Coronary artery (tissue), 2 donors: Measurements from ENCODE around the gene ITPK1.

Source experiments
- DNase-seq: peaks from one replicate; pipeline ENCODE4 v3.0.0-alpha.2; 2017; ENCODE audit warnings: low spot score
- H3K27ac ChIP-seq, 2 donors: fragments of 200-600 bp; sonication (generic); one replicate each; pipeline ENCODE4 v1.5.1; 2016 to 2019
- H3K4me3 ChIP-seq: fragments of 200-600 bp; sonication (generic); 2 replicates; pipeline ENCODE4 v1.5.1; 2016; ENCODE audit warnings: mild to moderate bottlenecking, moderate library complexity
- CTCF ChIP-seq: fragments of 200-600 bp; sonication (generic); IDR thresholded peaks from one replicate; pipeline ENCODE4 v1.5.1; 2019; ENCODE audit warnings: antibody characterized with exemption

The ITPK1 gene

GRCh38 chr14:92928258-92928629 lies 187.5 kb downstream of the ITPK1 start:
- Histone ChIP-seq H3K27ac (no peak overlapping the region), H3K4me3 (no peak overlapping the region)
- DNase-seq, result no peak
- TF ChIP-seq CTCF, result no peak

GRCh38 chr14:92927349-92928257 lies 188.1 kb downstream of the ITPK1 start:
- no peak overlapping the region for H3K4me3 ChIP-seq
- TF ChIP-seq CTCF, result no peak
- DNase-seq, result no peak
- no peak overlapping the region for H3K27ac ChIP-seq

- H3K27ac ChIP-seq, result no peak overlapping the region
- DNase-seq, result no peak
- H3K4me3 ChIP-seq, result no peak overlapping the region
- TF ChIP-seq CTCF, result no peak
These were observed 188.8 kb downstream of the ITPK1 start for GRCh38 chr14:92926931-92927330.

- DNase-seq, result no peak
- no peak for TF ChIP-seq CTCF
- Histone ChIP-seq H3K27ac (no peak overlapping the region), H3K4me3 (no peak overlapping the region)
These were observed 189.4 kb downstream of the ITPK1 start for GRCh38 chr14:92926180-92926845.

GRCh38 chr14:92925446-92925845 lies 190.3 kb downstream of the ITPK1 start:
- DNase-seq, result no peak
- no peak overlapping the region for H3K27ac ChIP-seq
- no peak for TF ChIP-seq CTCF
- H3K4me3 ChIP-seq, result no peak overlapping the region

GRCh38 chr14:92924247-92924646 lies 191.5 kb downstream of the ITPK1 start:
- TF ChIP-seq CTCF, result no peak
- no peak for DNase-seq
- Histone ChIP-seq H3K27ac (no peak overlapping the region), H3K4me3 (no peak overlapping the region)

- no peak for TF ChIP-seq CTCF
- Histone ChIP-seq H3K4me3 (no peak overlapping the region), H3K27ac (no peak overlapping the region)
- no peak for DNase-seq
These were observed 192.0 kb downstream of the ITPK1 start for GRCh38 chr14:92923744-92924103.
